ENCODE results near the gene HAUS6. TPM values are rescaled to one million over a fixed set of nuclear protein-coding genes. Genes with fewer than 3 reads are reported as not detected.

The HAUS6 gene
- total RNA-seq, 1 donor from 2014 or later = 31.6 TPM

GRCh38 chr9:19133549-19134345, 31.0 kb upstream of the HAUS6 start:
- Mint-ChIP-seq H3K9me3 (no peaks in the 10 kb centered on the region), H3K27me3 (ENCODE audit: low read depth) (no peaks in the 10 kb centered on the region), H3K4me3 (ENCODE audit: low read depth) (no peak overlapping the region), H3K27ac (peak overlapping the region; percentile 73), H3K36me3 (ENCODE audit: low read depth) (no peaks in the 10 kb centered on the region), H3K4me1 (ENCODE audit: low read depth) (peaks cover 45% of the 10 kb centered on the region)
- intact Hi-C loops (cut with micrococcal nuclease) = loop anchor here (1.0 kb wide), 2 partner anchors 28 to 51 kb away; no protein-coding TSS in a partner anchor
- DNase-seq (ENCODE audit: low spot score) = no peak

GRCh38 chr9:19130436-19130835, 27.7 kb upstream of the HAUS6 start:
- H3K36me3 Mint-ChIP-seq (ENCODE audit: low read depth) = peaks cover 14% of the 10 kb centered on the region
- no peak overlapping the region for H3K4me3 Mint-ChIP-seq (ENCODE audit: low read depth)
- H3K27ac Mint-ChIP-seq = no peak overlapping the region
- intact Hi-C loops (cut with micrococcal nuclease) = no loop called here
- DNase-seq (ENCODE audit: low spot score) = no peak
- no peaks in the 10 kb centered on the region for H3K27me3 Mint-ChIP-seq (ENCODE audit: low read depth)
- H3K9me3 Mint-ChIP-seq = no peaks in the 10 kb centered on the region
- H3K4me1 Mint-ChIP-seq (ENCODE audit: low read depth) = peaks cover 46% of the 10 kb centered on the region

GRCh38 chr9:19127871-19128500, 25.3 kb upstream of the HAUS6 start:
- Mint-ChIP-seq H3K9me3 (no peaks in the 10 kb centered on the region), H3K27me3 (ENCODE audit: low read depth) (no peaks in the 10 kb centered on the region), H3K4me1 (ENCODE audit: low read depth) (peaks cover 53% of the 10 kb centered on the region), H3K27ac (peak overlapping the region; percentile 94), H3K36me3 (ENCODE audit: low read depth) (peaks cover 38% of the 10 kb centered on the region), H3K4me3 (ENCODE audit: low read depth) (peak overlapping the region; percentile 88)
- DNase-seq (ENCODE audit: low spot score) = peak; percentile 26
- intact Hi-C loops (cut with micrococcal nuclease) = loop anchor here (1.0 to 5.0 kb wide), 4 partner anchors 26 to 1494 kb away; partner anchors contain the start of genes HAUS6, MLLT3 and RRAGA

GRCh38 chr9:19124430-19124793, 21.7 kb upstream of the HAUS6 start:
- Mint-ChIP-seq H3K9me3 (no peaks in the 10 kb centered on the region), H3K27ac (peak overlapping the region; percentile 53), H3K4me3 (ENCODE audit: low read depth) (peak overlapping the region; percentile 62), H3K4me1 (ENCODE audit: low read depth) (peaks cover 48% of the 10 kb centered on the region), H3K27me3 (ENCODE audit: low read depth) (no peaks in the 10 kb centered on the region), H3K36me3 (ENCODE audit: low read depth) (peaks cover 74% of the 10 kb centered on the region)
- no peak for DNase-seq (ENCODE audit: low spot score)
- intact Hi-C loops (cut with micrococcal nuclease) = loop anchor here (1.0 to 5.0 kb wide), 2 partner anchors 37 to 50 kb away; no protein-coding TSS in a partner anchor

GRCh38 chr9:19122490-19123042, 19.9 kb upstream of the HAUS6 start:
- Mint-ChIP-seq H3K36me3 (ENCODE audit: low read depth) (peaks cover 93% of the 10 kb centered on the region), H3K27ac (peak overlapping the region; percentile 49), H3K9me3 (no peaks in the 10 kb centered on the region), H3K4me1 (ENCODE audit: low read depth) (peaks cover 45% of the 10 kb centered on the region), H3K27me3 (ENCODE audit: low read depth) (no peaks in the 10 kb centered on the region), H3K4me3 (ENCODE audit: low read depth) (no peak overlapping the region)
- no peak for DNase-seq (ENCODE audit: low spot score)
- intact Hi-C loops (cut with micrococcal nuclease) = loop anchor here (1.0 to 5.0 kb wide), 2 partner anchors 7 to 35 kb away; no protein-coding TSS in a partner anchor

GRCh38 chr9:19120877-19121276, 18.2 kb upstream of the HAUS6 start:
- Mint-ChIP-seq H3K4me1 (ENCODE audit: low read depth) (peaks cover 39% of the 10 kb centered on the region), H3K9me3 (no peaks in the 10 kb centered on the region), H3K27me3 (ENCODE audit: low read depth) (no peaks in the 10 kb centered on the region), H3K4me3 (ENCODE audit: low read depth) (no peak overlapping the region), H3K27ac (no peak overlapping the region), H3K36me3 (ENCODE audit: low read depth) (peaks cover 100% of the 10 kb centered on the region)
- intact Hi-C loops (cut with micrococcal nuclease) = loop anchor here (5.0 kb wide), 1 partner anchor 34 kb away; no protein-coding TSS in a partner anchor
- no peak for DNase-seq (ENCODE audit: low spot score)

- no peak overlapping the region for H3K4me3 Mint-ChIP-seq (ENCODE audit: low read depth)
- intact Hi-C loops (cut with micrococcal nuclease) = loop anchor here (5.0 kb wide), 1 partner anchor 33 kb away; no protein-coding TSS in a partner anchor
- H3K27me3 Mint-ChIP-seq (ENCODE audit: low read depth) = no peaks in the 10 kb centered on the region
- no peak for DNase-seq (ENCODE audit: low spot score)
- H3K36me3 Mint-ChIP-seq (ENCODE audit: low read depth) = peaks cover 98% of the 10 kb centered on the region
- no peak overlapping the region for H3K27ac Mint-ChIP-seq
- no peaks in the 10 kb centered on the region for H3K9me3 Mint-ChIP-seq
- H3K4me1 Mint-ChIP-seq (ENCODE audit: low read depth) = peaks cover 35% of the 10 kb centered on the region
Observed at GRCh38 chr9:19119801-19120440, 17.2 kb upstream of the HAUS6 start.

- intact Hi-C loops (cut with micrococcal nuclease) = no loop called here
- peaks cover 97% of the 10 kb centered on the region for H3K36me3 Mint-ChIP-seq (ENCODE audit: low read depth)
- H3K27me3 Mint-ChIP-seq (ENCODE audit: low read depth) = no peaks in the 10 kb centered on the region
- no peak overlapping the region for H3K4me3 Mint-ChIP-seq (ENCODE audit: low read depth)
- H3K27ac Mint-ChIP-seq = peak overlapping the region; percentile 22
- DNase-seq (ENCODE audit: low spot score) = no peak
- peaks cover 28% of the 10 kb centered on the region for H3K4me1 Mint-ChIP-seq (ENCODE audit: low read depth)
- H3K9me3 Mint-ChIP-seq = no peaks in the 10 kb centered on the region
Observed at GRCh38 chr9:19119246-19119645, 16.5 kb upstream of the HAUS6 start.

GRCh38 chr9:19117039-19117716, 14.5 kb upstream of the HAUS6 start:
- H3K4me1 Mint-ChIP-seq (ENCODE audit: low read depth) = peaks cover 17% of the 10 kb centered on the region
- H3K9me3 Mint-ChIP-seq = no peaks in the 10 kb centered on the region
- H3K27me3 Mint-ChIP-seq (ENCODE audit: low read depth) = no peaks in the 10 kb centered on the region
- no peak overlapping the region for H3K4me3 Mint-ChIP-seq (ENCODE audit: low read depth)
- no peak for DNase-seq (ENCODE audit: low spot score)
- H3K36me3 Mint-ChIP-seq (ENCODE audit: low read depth) = peaks cover 80% of the 10 kb centered on the region
- peak overlapping the region; percentile 15 for H3K27ac Mint-ChIP-seq
- intact Hi-C loops (cut with micrococcal nuclease) = no loop called here

- Mint-ChIP-seq H3K4me3 (ENCODE audit: low read depth) (no peak overlapping the region), H3K36me3 (ENCODE audit: low read depth) (peaks cover 76% of the 10 kb centered on the region), H3K27ac (no peak overlapping the region), H3K4me1 (ENCODE audit: low read depth) (peaks cover 17% of the 10 kb centered on the region), H3K9me3 (no peaks in the 10 kb centered on the region), H3K27me3 (ENCODE audit: low read depth) (no peaks in the 10 kb centered on the region)
- intact Hi-C loops (cut with micrococcal nuclease) = no loop called here
- no peak for DNase-seq (ENCODE audit: low spot score)
Observed at GRCh38 chr9:19116107-19116790, 13.5 kb upstream of the HAUS6 start.

- peaks cover 12% of the 10 kb centered on the region for H3K4me1 Mint-ChIP-seq (ENCODE audit: low read depth)
- intact Hi-C loops (cut with micrococcal nuclease) = loop anchor here (1.0 kb wide), 1 partner anchor 9 kb away; no protein-coding TSS in a partner anchor
- DNase-seq (ENCODE audit: low spot score) = no peak
- H3K4me3 Mint-ChIP-seq (ENCODE audit: low read depth) = no peak overlapping the region
- H3K36me3 Mint-ChIP-seq (ENCODE audit: low read depth) = peaks cover 61% of the 10 kb centered on the region
- no peak overlapping the region for H3K27ac Mint-ChIP-seq
- no peaks in the 10 kb centered on the region for H3K27me3 Mint-ChIP-seq (ENCODE audit: low read depth)
- H3K9me3 Mint-ChIP-seq = no peaks in the 10 kb centered on the region
Observed at GRCh38 chr9:19114680-19115270, 12.1 kb upstream of the HAUS6 start.
